Effector CD4-positive, alpha-beta T cell (primary cell): Measurements from ENCODE around the gene PDE8A.

Source experiments
- DNase-seq: peaks from one replicate; pipeline ENCODE4 v3.0.0-alpha.2; 2020

PDE8A gene

GRCh38 chr15:85036716-85037115 lies 55.1 kb downstream of the PDE8A start:
- no peak for DNase-seq

- no peak for DNase-seq
These were observed 56.0 kb downstream of the PDE8A start for GRCh38 chr15:85037641-85038040.

- DNase-seq = no peak
These were observed 59.6 kb downstream of the PDE8A start for GRCh38 chr15:85041230-85041629.

GRCh38 chr15:85044251-85044853 lies 62.7 kb downstream of the PDE8A start:
- DNase-seq = peak; percentile 29

- no peak for DNase-seq
These were observed 63.2 kb downstream of the PDE8A start for GRCh38 chr15:85044894-85045293.

- no peak for DNase-seq
These were observed 64.0 kb downstream of the PDE8A start for GRCh38 chr15:85045615-85046014.

- DNase-seq = no peak
These were observed 65.8 kb downstream of the PDE8A start for GRCh38 chr15:85047271-85047948.

- DNase-seq = no peak
These were observed 66.8 kb downstream of the PDE8A start for GRCh38 chr15:85048430-85048829.

GRCh38 chr15:85049805-85050204 lies 68.1 kb downstream of the PDE8A start:
- DNase-seq = no peak

- DNase-seq = no peak
These were observed 78.1 kb downstream of the PDE8A start for GRCh38 chr15:85059734-85060133.

- DNase-seq = no peak
These were observed 80.9 kb downstream of the PDE8A start for GRCh38 chr15:85062560-85062959.

GRCh38 chr15:85063088-85063487 lies 81.4 kb downstream of the PDE8A start:
- DNase-seq = no peak

- no peak for DNase-seq
These were observed 81.9 kb downstream of the PDE8A start for GRCh38 chr15:85063522-85064079.

- DNase-seq = no peak
These were observed 83.1 kb downstream of the PDE8A start for GRCh38 chr15:85064710-85065109.

GRCh38 chr15:85071061-85071460 lies 89.4 kb downstream of the PDE8A start:
- no peak for DNase-seq

- DNase-seq = no peak
These were observed 89.8 kb downstream of the PDE8A start for GRCh38 chr15:85071504-85071903.

GRCh38 chr15:85072917-85073316 lies 91.3 kb downstream of the PDE8A start:
- no peak for DNase-seq

GRCh38 chr15:85073556-85074194 lies 92.0 kb downstream of the PDE8A start:
- no peak for DNase-seq

GRCh38 chr15:85086855-85087254 lies 105.2 kb downstream of the PDE8A start:
- DNase-seq = no peak

GRCh38 chr15:85088300-85088699 lies 106.6 kb downstream of the PDE8A start:
- no peak for DNase-seq

GRCh38 chr15:85089929-85090597 lies 108.4 kb downstream of the PDE8A start:
- DNase-seq = no peak

- no peak for DNase-seq
These were observed 110.3 kb downstream of the PDE8A start for GRCh38 chr15:85091990-85092389.

- no peak for DNase-seq
These were observed 113.0 kb downstream of the PDE8A start for GRCh38 chr15:85094685-85095084.
